ENCODE measurements around the gene TMEM258.

The TMEM258 gene

DNA sequence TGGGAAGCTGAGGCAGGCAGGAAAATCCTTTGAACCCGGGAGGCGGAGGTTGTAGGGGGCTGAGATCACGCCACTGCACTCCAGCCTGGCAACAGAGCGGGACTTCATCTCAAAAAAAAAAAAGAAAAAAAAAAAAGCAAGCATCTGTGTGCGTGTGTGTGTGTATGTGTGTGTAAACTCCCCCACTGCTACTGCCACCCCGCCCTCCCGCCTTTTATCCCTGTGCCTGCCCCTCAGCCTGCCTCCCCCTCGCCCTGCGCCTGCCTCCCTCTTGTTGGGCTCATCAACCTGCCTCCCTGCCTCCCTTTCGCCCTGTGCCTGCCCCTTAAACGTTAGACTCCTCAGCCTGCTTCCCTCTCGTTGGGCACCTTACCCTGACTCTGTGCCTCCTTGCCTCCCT, 18.0 kb downstream of the TMEM258 start:
- DNase-seq = no peak

- DNase-seq = no peak
Observed at GRCh38 chr11:61773809-61774208, 18.6 kb downstream of the TMEM258 start.

- no peak for DNase-seq
Observed at GRCh38 chr11:61773356-61773755, 19.0 kb downstream of the TMEM258 start.

DNA sequence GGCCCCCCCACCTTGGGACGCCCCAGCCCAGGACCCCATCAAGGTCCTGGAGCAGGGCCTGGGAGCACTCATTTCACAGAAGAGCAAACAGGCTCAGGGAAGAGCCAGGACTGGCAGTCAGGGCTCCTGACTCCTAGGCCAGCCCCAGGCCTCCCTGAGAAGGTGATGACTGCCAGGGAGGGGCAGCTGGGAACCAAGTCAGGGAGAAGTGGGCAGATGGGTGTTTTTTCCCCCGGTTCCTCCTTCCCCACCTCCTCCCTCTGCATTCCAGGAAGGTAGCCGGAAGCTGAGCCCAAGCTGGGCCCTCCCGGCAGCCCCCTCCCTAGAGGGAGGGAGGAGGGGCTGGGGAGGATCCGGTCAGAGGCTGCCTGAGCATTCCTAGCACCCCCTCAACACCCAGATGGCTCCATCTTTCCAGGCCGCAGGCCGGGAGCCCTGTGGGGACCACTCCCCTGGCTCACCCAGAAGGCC, 20.4 kb downstream of the TMEM258 start:
- DNase-seq = no peak

- no peak for DNase-seq
Observed at GRCh38 chr11:61771195-61771894, 21.1 kb downstream of the TMEM258 start.

DNA sequence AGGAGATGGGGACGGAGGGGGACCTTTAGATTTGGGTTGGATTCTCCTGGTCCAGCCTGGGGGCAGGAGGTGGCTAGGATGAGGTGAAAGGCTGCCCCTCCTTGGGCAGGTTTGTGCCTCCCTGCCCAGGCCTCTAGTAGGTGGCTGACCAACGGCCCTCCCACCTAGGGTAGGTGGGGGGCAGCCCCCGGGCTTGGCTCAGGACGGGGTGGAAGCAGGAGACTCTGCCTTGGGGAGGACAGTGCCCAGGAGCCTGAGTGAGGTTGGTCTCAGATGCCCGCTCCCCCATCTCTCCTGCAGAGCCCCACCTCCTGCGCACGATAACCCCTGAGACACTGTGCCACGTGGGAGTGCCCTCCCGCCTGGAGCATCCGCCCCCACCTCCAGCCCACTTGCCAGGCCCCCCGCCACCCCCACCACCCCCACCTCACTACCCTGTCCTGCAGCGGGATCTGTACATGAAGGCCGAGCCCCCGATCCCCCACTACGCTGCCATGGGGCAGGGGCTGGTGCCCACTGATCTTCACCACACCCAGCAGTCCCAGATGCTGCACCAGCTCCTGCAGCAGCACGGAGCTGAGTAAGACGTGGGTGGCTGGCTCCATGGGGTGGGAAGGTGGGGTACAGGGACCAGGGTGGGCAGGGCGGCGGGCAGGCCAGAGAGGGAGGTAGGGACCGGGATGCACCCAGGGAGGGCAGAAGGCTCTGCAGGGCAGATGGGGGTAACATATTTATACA, 22.3 kb downstream of the TMEM258 start:
- no peak for DNase-seq

GRCh38 chr11:61769169-61769920, 23.1 kb downstream of the TMEM258 start:
- DNase-seq = no peak

GRCh38 chr11:61768376-61769076, 23.9 kb downstream of the TMEM258 start:
- no peak for DNase-seq

- no peak for DNase-seq
Observed at GRCh38 chr11:61766353-61766841, 26.0 kb downstream of the TMEM258 start.

DNA sequence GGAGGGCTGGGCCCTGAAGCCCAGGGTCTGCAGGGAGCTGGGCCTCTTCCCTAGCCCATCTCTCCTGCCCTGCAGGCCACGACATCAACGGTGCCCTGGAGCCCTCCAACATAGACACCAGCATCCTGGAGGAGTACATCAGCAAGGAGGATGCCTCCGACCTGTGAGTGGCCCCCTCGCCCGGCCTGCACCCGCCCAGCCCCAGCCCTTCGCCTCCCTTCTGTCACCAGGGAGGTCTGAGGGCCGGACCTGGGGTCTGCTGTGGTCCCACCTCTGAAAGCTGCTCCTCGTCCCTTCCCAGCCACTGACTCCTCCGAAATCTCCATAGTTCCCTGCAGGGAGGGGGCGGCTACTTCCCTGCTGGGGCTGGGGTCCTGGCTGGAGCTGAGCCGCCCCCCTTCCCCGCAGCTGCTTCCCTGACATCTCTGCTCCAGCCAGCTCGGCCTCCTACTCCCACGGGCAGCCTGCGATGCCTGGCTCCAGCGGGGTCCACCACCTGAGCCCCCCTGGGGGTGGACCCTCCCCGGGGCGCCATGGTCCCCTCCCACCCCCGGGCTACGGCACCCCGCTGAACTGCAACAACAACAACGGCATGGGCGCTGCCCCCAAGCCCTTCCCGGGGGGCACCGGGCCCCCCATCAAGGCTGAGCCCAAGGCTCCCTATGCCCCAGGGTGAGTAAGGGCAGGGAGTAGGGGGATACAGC, 26.7 kb downstream of the TMEM258 start:
- no peak for DNase-seq

DNA sequence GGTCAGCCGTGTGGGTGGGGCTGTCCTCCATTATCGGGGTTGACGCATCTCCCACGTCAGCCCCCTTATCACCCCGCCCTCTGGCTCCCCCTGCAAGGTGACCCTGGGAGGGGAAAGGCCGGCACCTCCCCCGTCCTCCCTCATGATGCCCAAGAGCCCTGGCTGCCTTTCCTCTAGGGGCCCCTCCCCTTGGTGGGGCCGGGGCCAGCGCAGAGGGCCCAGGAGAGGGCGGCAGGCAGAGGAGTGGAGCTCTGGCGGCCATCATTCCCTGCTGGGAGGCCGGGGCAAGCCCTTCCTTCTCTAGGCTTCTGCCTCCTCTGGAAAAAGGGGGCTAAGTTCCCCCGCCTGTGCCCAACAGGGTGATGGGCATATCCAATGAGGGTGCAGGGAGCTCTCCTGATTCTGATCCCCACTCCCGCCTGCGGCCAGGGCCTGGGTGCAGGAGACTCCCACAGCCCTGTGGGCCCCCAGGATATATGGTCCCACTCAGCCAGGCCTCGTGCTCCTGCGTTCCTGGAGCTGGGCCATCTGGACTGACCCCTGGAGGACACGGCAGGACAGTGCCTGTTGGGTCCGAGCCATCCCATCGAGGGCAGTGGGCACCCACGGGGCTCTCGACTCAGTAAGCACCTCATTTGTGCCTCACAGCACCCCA, 27.7 kb downstream of the TMEM258 start:
- DNase-seq = no peak

GRCh38 chr11:61763930-61764605, 28.3 kb downstream of the TMEM258 start:
- no peak for DNase-seq

GRCh38 chr11:61762798-61763197, 29.6 kb downstream of the TMEM258 start:
- no peak for DNase-seq

- DNase-seq = no peak
Observed at GRCh38 chr11:61762223-61762615, 30.2 kb downstream of the TMEM258 start.

DNA sequence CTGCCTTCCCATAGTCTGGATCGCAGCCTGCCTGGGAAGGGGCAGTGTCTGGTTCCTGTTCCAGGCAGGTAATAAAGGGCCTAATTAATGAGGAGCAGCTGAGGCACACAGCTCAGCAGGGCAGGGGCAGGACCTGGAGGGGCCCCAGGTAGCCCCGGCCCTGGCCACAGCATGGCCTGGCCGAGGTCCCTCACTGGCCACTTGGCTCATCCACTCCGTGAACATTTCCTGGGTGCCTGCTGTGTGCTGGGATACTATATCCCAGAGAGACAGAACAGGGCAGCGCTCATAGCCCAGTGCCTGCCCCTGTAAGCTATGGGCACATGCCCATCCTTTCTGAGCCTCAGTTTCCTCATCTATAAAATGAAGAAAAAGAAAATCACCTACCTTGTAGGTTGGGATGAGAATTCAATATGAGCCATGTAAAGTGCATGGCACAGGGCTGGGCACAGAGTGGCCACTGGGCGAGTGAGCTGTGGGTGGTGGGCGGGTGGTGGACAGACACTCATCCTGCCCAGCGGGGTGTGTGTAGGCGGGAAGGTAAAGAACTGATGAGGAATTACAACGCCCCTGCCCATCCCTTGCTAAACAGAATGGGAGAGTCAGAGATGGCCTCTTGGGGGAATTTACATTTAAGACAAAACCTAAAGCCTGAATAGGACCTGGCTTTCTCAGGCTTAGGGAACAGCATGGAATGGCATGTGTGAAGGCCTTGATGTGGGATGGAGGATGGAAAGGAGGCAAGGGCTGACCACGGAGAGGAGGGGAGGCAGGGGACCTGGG, 30.8 kb downstream of the TMEM258 start:
- DNase-seq = no peak

- no peak for DNase-seq
Observed at GRCh38 chr11:61760946-61761345, 31.5 kb downstream of the TMEM258 start.

GRCh38 chr11:61757213-61757862, 35.1 kb downstream of the TMEM258 start:
- DNase-seq = no peak

DNA sequence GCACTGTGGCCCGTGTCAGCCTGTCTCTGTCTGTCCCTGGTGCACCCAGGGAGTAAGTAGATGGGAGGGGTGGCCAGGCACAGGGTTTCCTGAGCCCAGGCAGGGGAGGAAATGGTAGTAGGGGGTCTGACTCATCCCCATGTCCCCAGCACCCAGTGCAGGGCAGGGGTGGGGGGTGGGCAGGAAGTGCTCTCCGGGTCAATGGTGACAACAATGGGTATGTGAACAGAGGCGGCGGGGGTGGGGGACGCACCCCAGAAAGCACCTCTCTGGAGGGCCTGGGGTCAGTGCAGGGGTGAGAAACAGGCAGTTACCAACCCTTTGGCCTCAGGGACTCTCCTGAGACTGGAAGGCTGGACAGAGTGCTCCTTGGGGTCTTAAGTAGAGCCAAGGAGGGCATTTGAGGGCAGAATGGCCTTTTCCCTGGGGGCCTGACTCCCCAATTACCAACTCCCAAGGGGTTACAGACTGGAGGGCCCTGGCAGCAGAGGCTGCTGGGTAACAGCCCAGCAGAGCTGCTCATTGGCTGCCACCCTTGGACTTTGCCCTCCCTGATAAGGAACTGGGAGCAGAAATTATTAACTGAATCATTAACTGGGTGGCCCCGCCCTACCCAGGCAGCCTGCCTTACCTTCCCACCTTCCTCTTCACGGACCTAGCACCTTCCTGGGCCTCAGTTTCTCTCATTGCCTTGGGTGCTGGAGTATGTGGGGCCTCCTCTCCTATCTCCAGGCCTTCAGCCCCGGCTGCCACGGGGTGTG, 35.8 kb downstream of the TMEM258 start:
- no peak for DNase-seq

DNA sequence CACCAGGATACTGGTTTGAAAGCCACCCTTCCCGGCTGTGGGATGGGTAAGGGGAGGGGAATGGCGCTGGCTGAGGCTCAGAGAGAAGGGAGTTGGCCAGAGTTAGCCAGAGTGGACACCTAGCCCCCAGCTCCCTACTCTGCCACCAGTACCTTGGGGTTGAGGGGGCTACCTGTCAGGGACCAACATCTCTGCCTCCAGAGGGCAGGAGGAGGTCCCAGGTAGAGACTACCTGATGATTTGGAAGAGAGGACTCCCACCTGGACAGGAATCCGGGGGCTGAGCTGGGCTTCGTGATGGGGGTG, 36.3 kb downstream of the TMEM258 start:
- DNase-seq = no peak
